Iris pigment epithelial cell (primary cell): ENCODE measurements around the gene BANK1.
A peak's percentile ranks its signal among the peaks of the same experiment; 100 is the strongest.

ENCODE experiments used
- DNase-seq: peaks from one replicate; pipeline ENCODE4 v3.0.0-alpha.2; 2011; ENCODE audit warnings: low read depth

The BANK1 gene

DNA sequence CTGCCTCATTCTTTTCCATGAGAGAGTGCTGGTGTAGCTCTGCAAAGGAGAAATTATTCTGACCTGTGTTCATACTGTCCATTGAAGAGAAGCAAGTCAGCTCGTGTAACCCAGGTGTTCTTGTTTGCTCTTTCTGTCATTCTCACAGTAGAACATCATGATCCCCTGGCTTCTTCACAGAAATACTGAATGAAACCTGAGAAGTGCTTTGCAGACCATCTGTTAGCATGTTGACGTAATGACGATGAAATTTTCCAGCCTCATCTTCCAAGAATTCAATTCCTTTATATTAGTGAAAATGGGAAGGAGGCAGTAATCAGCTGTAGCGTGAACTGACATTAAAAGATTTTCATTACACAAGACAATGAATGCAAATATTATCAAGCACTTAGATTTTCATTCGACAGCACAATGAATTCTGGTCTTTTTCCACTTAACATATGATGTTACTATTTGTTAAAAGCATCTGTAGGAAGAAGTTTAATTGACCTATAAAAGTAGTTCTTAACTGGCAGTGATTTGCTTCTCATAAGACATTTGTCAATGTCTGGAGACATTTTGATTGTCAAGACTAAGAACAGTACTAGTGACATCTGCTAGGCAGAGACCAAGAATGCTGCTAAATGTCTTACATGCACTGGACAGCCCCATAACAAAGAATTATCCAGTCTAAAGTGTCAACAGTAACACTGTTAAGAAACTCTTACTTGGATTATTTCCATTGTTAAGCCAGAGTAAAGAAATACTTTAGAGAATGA lies 246.3 kb downstream of the BANK1 start:
- DNase-seq, result peak; percentile 44

DNA sequence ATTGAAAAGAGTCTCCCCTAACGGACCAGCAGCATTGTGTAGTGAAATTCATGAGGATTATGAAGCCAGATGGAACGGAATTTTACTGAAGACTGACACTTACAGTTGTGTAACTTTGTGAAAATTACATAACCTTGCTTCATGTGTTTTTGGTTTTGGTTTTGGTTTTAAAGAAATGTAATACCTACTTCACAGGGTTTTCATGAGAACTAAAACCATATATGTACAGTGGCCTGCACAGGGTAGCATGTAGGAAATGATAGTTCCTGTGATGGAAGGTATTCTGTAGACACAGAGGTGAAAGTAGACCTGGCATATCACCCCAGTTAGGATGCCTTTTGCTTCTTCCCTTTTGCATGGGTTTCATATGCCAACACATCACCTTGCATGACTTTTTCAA lies 247.0 kb downstream of the BANK1 start:
- peak; percentile 7 for DNase-seq

DNA sequence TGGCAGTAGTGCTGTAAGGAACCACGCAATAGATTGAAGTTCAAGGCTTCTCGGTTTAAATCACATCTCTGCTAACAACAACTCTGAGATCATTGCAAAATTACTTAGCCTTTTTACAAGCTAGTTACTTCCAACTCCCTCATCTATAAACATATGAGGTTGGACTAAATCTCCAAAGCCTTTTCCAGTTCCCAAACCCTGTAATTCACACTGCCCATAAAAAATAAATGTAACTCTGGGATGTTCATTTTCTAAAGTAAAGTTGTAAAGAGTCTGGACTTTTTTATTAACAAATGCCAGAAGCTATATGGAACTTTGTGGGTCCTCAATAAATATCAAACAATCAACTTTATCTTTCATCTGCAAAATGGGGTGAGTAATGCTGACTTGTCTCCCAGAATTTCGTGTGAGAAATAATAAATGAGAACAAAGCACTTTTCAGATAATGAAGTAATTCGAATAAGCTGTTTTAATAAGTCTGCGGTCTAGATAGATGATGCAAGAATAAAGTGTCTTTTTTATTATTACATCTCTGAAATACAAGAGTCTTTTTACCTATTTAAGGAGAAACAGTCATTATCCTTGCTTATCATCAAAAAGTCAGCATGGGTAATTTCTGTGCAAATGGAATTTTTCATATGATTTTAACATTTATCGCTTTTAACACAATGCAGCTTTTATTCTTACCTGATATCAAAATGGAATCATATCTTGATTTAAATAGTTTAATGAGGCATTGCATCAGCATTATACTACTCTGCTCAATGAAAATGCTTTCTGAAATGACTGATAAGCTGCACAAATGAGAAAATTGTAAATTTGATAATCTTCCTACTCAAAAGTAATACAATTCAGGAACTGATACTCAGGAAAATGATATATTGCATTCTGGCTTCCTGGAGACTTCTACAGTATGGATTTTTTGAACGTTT lies 252.6 kb downstream of the BANK1 start:
- no peak for DNase-seq

DNA sequence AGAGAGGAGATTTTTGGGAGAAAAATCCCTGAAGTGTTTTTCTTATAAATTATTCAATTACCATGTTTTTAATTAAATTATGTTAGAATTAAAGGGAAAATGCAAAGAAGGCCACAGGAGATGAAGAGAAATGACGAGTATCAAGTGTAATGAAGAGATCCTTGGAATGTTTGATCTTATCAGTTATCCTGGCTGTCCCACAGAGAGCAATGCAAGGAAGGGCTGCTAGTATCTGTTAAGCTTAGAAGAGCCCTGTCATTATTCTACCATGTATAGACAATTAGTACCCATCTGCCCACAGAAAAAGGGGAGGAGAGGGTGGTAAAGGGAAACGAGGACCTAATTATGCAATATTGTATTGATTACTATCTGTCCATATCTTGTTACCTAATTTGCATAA lies 257.1 kb downstream of the BANK1 start:
- no peak for DNase-seq

DNA sequence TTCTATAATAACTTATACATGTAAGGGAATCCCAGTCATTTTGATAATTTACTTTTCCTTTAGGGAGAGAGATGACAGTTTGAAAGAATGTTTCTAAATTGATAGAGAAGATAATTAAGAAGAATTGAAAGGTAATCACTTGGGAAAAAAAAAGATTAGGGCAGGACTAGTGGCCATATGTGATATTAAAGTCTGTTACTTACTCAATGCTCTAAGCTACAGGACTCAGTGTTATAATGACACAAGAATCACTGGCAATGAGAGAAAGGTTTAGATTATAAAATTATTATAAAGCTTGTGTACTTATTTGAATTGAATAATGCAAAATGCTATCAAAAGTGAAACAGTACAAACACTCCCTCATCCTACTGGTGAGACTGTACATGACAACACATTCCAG lies 265.3 kb downstream of the BANK1 start:
- DNase-seq, result no peak

DNA sequence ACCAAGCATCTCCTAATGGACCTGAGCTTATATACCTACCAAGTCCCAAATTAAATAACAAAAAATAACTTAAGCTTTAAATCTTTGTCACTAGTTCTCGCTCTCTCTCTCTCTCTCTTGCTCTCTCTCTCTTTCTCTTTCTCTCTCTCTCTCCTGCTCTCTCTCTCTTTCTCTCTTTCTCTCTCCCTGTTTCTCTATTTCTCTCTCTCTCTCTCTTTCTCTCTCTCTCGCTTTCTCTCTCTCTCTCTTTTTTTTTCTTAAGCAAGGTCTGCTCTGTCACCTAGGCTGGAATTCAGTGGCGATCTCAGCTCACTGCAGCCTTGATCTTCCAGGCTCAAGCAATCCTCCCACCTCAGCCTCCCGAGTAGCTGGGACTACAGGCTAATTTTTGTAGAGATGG lies 266.6 kb downstream of the BANK1 start:
- no peak for DNase-seq

DNA sequence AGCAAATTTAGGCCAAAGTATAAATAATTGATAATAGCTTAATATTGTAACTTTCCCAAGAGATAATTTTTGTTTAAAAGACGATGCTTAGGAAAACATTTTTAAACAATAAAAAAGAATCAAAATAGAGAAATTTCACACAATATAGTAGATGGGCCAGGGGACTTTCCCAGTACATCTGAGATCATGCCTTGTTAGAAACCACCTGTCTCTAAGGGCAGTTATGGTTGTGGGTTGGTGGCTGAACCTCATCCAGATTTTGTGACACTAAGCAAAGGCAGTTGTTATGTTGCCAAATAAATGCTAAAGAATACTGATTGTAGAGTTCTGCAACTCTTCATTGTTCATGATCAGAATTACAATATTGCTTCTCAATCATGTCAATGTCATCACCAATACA lies 270.6 kb downstream of the BANK1 start:
- no peak for DNase-seq

DNA sequence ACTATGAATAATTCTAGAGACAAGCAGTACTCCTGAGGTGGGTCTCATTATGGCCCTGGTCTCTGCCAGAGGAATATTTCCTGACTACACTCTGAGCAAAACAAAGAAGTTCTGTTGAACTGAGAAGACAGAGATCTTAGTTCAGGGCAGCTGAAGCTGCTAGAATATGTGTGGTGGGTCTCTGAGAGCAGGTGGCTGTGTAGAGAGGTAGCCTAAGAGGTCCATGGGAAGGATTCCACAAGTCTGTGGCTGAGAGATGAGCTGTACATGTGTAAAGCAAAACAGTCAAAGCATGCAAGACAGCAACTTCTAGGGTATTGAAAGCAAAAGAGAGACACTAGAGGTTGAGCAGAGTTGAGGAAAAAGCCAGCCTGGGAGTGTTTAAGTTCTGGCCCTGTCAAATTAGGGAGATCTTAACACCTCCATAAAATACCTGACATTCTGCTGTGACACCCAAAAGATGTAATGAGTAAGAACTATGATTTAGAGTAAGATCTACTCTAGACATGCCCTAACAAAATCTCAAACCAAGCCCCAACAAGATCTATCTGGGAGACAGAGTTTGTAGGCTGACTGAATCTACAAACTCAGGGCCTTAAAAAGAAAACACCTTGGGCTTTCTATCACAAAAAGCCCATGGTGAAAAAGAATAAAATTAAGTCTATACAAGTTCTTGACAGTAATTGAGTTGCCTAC lies 274.4 kb downstream of the BANK1 start:
- no peak for DNase-seq

DNA sequence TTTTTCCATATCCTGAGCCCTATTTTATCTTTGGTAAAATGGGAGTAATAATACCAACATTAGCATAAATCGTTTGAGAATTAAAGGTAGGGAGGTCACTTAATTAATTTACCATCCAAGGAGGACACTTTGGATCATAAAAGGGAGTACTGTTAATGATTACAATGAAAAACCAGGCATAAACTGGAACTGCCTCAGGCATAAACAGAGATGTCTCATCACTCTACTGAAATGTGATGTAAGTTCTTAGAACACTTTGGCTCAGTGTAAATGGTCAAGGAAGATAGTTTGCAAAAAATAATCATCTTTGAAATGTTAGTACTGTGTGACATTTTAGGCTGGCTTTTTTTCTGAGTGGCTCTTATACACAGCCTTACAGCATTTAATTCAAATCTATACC lies 286.1 kb downstream of the BANK1 start:
- DNase-seq, result no peak

DNA sequence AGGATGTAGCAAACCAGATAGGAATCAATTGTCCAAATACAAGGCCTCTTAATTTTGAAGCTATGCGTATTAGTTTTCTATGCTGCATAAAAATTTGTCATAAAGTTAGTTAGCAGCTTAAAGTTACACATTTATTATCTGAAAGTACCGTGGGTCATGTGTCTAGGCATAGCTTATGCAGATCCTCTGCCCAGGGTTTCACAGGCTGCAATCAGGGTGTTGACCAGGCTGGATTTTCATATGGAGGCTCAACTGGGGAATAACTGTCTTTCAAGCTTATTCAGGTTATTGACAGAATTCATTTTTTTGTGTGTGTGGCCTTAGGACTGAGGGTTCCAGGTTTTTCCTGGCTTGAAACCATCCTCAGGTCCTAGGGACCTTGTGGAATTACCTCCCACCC lies 289.7 kb downstream of the BANK1 start:
- no peak for DNase-seq

DNA sequence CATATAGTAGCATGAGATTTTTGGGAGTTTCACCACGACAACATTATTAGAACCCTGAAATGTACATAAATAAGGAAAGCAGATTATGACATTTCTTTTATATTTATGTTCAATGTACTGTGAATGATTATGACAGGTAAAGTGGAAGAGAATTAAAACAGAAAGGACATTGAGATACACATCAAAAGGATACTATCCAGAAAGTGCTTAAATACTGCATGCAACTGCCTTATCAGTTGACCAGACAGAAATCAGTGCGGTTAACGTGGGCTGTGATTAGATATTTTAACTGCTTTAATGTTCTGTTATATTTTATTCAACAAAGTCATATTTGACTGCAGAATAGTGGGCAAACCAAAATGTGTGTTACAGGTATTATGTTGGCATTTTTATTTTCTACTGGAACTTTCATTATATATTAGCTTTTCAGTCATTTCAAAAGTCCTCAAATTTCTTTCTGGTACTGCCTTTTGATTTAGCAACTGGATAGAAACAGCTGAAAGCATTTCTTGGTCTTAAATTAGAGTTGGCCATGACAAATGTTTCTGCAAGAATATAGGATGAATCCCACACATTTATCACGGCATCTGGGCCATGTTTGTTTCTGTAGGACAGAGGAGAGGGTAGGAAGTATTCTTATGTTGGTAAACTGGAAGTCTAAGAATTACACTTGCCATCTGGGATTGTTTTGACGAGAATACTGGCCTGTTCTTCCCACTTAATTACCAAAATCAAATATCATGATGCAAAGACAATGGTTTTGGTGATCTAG lies 299.5 kb downstream of the BANK1 start:
- no peak for DNase-seq

DNA sequence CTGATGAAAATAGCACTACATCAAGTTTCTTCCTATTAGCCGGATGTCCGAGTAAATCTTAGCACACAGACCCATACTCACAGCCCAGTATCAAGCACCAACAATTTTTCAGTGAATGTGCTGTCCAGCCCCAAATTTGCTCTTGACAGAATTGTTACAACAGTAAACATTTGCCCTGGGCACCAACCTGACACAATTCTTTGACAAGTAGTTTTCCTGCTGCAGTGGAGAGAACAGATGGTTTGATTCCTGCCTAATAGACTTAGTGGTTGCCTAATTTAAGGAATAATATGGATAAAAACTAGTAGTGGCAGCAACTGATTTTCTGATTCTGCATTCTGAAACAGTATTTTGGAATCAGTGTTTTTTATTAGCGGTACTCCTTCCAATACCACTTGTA lies 301.1 kb downstream of the BANK1 start:
- DNase-seq, result no peak

DNA sequence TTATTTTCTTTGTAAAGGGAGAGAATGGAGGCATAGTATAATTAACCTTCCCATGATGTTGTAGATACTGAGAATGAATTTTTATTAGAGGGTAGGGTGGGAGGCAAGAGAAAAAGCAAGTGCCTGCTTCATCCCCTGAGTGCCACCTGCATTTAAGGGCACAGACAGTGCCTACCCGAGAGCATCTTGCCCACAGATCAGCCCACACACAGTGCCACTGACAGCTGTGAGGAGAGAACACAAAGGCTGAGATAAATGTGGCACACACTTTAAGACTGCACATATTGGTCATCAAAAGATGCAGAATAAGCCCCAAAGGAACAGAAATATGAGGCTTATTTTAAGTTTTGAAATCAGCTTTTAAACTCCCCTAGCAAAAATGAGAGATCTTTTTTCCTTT lies 304.0 kb downstream of the BANK1 start:
- no peak for DNase-seq

DNA sequence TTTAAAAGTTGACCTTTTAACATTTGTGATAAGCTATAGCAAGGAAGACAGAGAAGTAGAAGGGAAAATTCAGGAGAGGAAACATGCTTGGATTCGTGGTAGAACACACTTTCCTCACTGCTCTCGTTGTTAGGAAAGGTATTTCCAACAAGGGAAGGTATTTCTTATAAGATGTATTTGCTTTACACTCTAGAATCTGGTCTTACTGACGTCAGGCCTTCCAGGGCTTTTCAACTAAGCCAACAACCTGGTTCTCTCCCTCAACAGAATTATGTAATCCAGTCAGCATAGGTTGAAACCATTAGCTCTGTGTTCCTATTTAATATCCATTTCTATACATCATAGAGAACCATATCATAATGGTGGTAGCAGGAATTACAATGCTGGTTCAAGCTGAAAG lies 312.8 kb downstream of the BANK1 start:
- DNase-seq, result no peak

DNA sequence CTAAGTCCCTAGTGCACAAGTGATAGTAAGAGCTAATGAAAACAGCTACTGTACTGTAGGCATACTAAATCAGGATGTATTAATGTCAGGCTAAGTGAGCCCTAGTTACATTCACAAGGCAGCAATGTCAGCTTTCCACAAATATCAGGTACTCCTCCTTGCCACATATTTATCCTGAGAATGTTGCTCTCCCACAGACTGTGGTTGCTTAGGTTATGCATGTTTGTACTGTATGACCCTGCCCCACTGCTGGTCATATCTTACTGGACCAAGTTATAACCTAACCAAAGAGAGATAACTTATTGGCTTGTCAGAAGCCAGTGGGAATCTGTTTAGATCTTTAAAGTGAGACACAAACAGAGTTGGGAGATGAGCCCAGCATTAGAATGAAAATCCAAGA lies 313.7 kb downstream of the BANK1 start:
- DNase-seq, result peak; percentile 2

DNA sequence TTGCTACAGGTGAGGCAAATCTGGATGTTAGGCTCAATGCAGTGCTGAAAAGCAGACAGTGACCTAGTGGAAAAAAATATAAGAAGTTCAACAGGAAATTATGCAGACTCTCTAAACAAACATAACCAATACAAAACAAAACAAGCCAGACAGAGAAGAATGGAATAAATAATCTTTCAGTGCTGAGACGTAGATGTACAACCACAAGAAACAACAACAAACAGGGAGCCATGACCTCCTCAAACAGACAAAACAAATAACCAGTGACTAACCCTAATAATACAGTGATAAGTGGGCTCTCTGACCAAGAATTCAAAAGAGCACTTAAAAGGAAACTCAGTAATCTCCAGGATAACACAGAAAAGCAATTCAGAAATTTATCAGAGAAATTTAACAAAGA lies 315.5 kb downstream of the BANK1 start:
- DNase-seq, result no peak

DNA sequence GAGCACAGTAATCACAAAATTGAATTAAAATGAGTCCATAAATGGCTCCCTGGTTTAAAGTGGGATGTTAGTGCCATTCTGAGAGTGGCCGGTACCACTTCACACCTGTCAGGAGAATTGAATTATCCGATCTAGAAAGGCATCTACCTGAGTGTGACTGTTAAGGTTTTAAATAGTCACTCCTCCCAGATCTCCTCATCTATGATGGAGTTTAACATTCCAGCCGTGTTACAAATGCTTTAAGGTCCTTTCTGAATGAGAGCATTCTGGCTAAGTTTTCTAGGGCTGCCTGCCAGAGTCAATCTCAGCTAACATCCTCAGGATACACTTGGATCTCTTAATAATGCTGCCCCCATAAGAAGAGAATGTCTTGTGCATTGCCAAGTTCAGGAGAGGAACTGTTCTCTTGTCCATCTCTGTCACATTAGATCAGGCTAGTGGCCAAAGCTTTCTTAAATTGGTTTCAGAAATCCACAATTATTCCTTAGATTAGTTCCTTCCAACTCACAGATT lies 323.6 kb downstream of the BANK1 start:
- DNase-seq, result no peak

DNA sequence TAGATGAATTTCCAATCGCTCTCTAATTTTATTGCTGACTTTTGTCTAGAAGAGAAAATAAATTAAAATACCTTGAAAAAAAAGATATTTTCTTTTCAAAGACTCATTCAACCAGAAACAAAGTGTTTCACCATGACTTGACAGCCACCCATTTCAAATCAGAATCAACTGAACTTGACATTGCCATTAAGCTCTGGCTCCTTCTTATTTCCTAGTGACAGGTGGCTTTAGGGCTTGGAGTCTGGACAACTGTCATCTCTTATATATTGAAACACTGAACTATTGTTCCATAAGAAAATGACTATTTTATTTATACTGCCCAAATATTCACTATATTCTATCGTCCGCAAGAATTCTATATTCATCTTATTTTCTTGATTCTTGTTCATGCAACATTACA lies 325.6 kb downstream of the BANK1 start:
- no peak for DNase-seq

DNA sequence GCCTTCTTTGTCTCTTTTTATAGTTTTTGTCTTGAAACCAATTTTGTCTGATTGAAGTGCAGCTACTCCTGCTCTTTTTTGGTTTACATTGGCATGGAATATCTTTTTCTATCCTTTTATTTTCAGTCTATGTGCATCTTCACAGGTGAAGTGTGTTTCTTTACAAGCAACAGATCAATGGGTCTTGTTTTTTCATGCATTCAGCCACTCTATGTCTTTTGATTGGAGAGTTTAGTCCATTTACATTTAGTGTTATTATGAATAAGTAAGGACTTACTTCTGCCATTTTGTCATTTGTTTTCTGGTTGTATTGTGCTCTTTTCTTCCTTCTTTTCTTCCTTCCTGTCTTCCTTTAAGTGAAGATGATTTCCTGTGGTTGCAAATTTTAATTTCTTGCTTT lies 330.3 kb downstream of the BANK1 start:
- no peak for DNase-seq
